Transverse colon (tissue), 4 donors: Measurements from ENCODE around the gene RNF144A.

ENCODE experiments used
- POLR2AphosphoS5 ChIP-seq, 3 donors: sonication (generic); formaldehyde crosslinking; IDR thresholded peaks; one replicate each; pipeline ENCODE4 v1.6.1; 2016; ENCODE audit warnings: antibody characterized with exemption in 3 of 3
- TF ChIP-seq, protein P1 (sequence below), 5 experiments: fragments of 200-600 bp in 3 of 5; fragments of 450-650 bp in 2 of 5; sonication (generic) in 3 of 5; IDR thresholded peaks; 1 replicate in 2 of 5; 2 replicates in 3 of 5; pipeline ENCODE4 v1.5.1; 2016 to 2017; ENCODE audit warnings: antibody characterized with exemption in 5 of 5, inconsistent platforms in 3 of 5, mild to moderate bottlenecking in 2 of 5, moderate library complexity in 1 of 5

DNA sequence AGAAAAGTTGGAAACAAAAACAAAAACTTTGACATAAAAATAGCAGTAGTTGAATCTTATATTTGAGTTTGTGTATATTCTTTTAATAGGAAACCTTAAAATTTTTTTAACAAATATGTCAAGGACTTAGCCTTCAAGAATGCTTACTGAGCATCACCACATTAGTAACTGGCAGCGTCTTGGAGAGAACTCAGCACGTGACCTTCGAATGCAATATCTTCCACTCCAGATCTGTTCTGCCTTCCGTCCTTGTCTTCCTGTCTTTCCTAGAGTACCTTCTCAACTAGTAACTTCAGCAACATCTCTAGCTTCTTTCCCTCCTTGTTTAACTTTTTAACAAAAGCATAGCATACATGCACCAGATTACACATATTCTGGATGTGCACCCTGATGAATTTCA, 38.7 kb upstream of the RNF144A start:
- TF ChIP-seq POLR2AphosphoS5 (IDR thresholded peaks at IDR 0.05): no peak
- TF ChIP-seq, protein P1, sequence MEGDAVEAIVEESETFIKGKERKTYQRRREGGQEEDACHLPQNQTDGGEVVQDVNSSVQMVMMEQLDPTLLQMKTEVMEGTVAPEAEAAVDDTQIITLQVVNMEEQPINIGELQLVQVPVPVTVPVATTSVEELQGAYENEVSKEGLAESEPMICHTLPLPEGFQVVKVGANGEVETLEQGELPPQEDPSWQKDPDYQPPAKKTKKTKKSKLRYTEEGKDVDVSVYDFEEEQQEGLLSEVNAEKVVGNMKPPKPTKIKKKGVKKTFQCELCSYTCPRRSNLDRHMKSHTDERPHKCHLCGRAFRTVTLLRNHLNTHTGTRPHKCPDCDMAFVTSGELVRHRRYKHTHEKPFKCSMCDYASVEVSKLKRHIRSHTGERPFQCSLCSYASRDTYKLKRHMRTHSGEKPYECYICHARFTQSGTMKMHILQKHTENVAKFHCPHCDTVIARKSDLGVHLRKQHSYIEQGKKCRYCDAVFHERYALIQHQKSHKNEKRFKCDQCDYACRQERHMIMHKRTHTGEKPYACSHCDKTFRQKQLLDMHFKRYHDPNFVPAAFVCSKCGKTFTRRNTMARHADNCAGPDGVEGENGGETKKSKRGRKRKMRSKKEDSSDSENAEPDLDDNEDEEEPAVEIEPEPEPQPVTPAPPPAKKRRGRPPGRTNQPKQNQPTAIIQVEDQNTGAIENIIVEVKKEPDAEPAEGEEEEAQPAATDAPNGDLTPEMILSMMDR (IDR thresholded peaks at IDR 0.05): no peak
